K562 (cell line): Measurements from ENCODE around the gene PRKAR1B. TPM values are rescaled to one million over a fixed set of nuclear protein-coding genes. Genes with fewer than 3 reads are reported as not detected.

Source experiments
- ATAC-seq: fragments of 200-7000 bp; cut with Tn5 transposase; 3 replicates; pipeline ENCODE4 v1.9.1; 2020; ENCODE audit warnings: moderate library complexity
- BruUV-seq: library from RNA; stranded (reverse); fragments of 400-500 nt; replicated peaks from 2 replicates; lab custom pipeline; 2021; lab: Mats Ljungman, UMichigan
- CTCF ChIA-PET: fragments of 300-600 bp; formaldehyde crosslinking; extraction: SDS; loops from one replicate; lab custom pipeline; 2021; ENCODE audit warnings: low intra/inter-chr PET ratio; lab: Yijun Ruan, JAX
- POLR2A ChIA-PET: fragments of 300-600, 350-650 bp; sonication (Branson Sonifier 250); formaldehyde crosslinking; extraction: SDS; loops from one replicate; lab custom pipeline; 2021; ENCODE audit warnings: antibody characterized with exemption, inconsistent platforms; lab: Yijun Ruan, JAX
- DNase-seq, 4 experiments: peaks; one replicate each; pipeline versions ENCODE4 v3.0.0 to v3.0.0-alpha.2; 2011 to 2018; ENCODE audit warnings: low spot score in 3 of 4, mixed read lengths in 3 of 4; ENCODE audit errors: extremely low read depth in 1 of 4
- FAIRE-seq: peaks from 2 replicates; lab custom pipeline; 2011; peaks lifted over from hg19 to GRCh38; lab: Jason Lieb, UNC
- H2AFZ ChIP-seq: 2 replicates; pipeline ENCODE4 v1.6.0; 2011; ENCODE audit warnings: low read depth, low read length, control low read depth, inconsistent platforms
- H3K27ac ChIP-seq: fragments of 200-600 bp; 3 replicates; pipeline ENCODE4 v1.8.0; 2011; ENCODE audit warnings: low read depth, mild to moderate bottlenecking, control low read depth, inconsistent platforms, low read length, moderate library complexity, mixed read lengths; ENCODE audit errors: extremely low read depth
- H3K27me3 ChIP-seq, 2 experiments: fragments of 300-600 bp in 1 of 2; 2 replicates in 1 of 2; 3 replicates in 1 of 2; pipeline versions ENCODE4 v1.6.0 to v1.8.0; 2011; ENCODE audit warnings: inconsistent platforms in 2 of 2, low read length in 2 of 2, mild to moderate bottlenecking in 1 of 2, mixed read lengths in 1 of 2, moderate library complexity in 1 of 2; ENCODE audit not compliant: control insufficient read depth in 2 of 2, insufficient read depth in 2 of 2
- H3K36me3 ChIP-seq: fragments of 300-600 bp; 3 replicates; pipeline ENCODE4 v1.8.0; 2011; ENCODE audit warnings: mild to moderate bottlenecking, low read length, inconsistent platforms; ENCODE audit not compliant: control insufficient read depth, insufficient read depth
- H3K4me1 ChIP-seq, 2 experiments: fragments of 200-600 bp in 1 of 2; replicated peaks in 1 of 2; 2 replicates in 1 of 2; 3 replicates in 1 of 2; pipeline versions ENCODE4 v1.5.1 to v1.8.0; 2011; ENCODE audit warnings: inconsistent platforms in 2 of 2, low read length in 2 of 2, mild to moderate bottlenecking in 1 of 2, mixed read lengths in 1 of 2, moderate library complexity in 1 of 2; ENCODE audit not compliant: control insufficient read depth in 2 of 2, insufficient read depth in 2 of 2
- H3K4me2 ChIP-seq: 2 replicates; pipeline ENCODE4 v1.6.1; 2011; ENCODE audit warnings: low read length, control low read depth, inconsistent platforms, mixed read lengths; ENCODE audit not compliant: insufficient read depth
- H3K4me3 ChIP-seq: fragments of 200-600 bp; sonication (generic), shearing (Covaris generic); 2 replicates; pipeline ENCODE4 v1.5.1; 2016; ENCODE audit warnings: control low read depth, inconsistent platforms
- H3K79me2 ChIP-seq: fragments of 200-600 bp; 3 replicates; pipeline ENCODE4 v1.8.0; 2011; ENCODE audit warnings: low read length, inconsistent platforms; ENCODE audit not compliant: control insufficient read depth, insufficient read depth
- H3K9ac ChIP-seq, 2 experiments: 2 replicates each; pipeline versions ENCODE4 v1.6.0 to v1.6.1; 2011; ENCODE audit warnings: low read depth in 2 of 2, low read length in 2 of 2, control low read depth in 1 of 2, inconsistent platforms in 1 of 2, mild to moderate bottlenecking in 1 of 2, mixed read lengths in 1 of 2; ENCODE audit not compliant: insufficient read depth in 1 of 2
- H3K9me1 ChIP-seq: one replicate; pipeline ENCODE4 v1.6.0; 2011; ENCODE audit warnings: inconsistent platforms, mild to moderate bottlenecking, low read length, moderate library complexity; ENCODE audit not compliant: control insufficient read depth, insufficient read depth
- H3K9me3 ChIP-seq: replicated peaks from 2 replicates; pipeline ENCODE4 v1.5.1; 2011; ENCODE audit warnings: low read depth, low read length, inconsistent platforms; ENCODE audit not compliant: control insufficient read depth, insufficient read depth
- H4K20me1 ChIP-seq: replicated peaks from 2 replicates; pipeline ENCODE4 v1.6.1; 2011; ENCODE audit warnings: low read length, inconsistent platforms, mixed read lengths; ENCODE audit not compliant: control insufficient read depth, insufficient read depth
- BRCA1 ChIP-seq, 2 experiments: fragments of 450-650 bp in 1 of 2; sonication (generic) in 1 of 2; formaldehyde crosslinking in 1 of 2; IDR thresholded peaks; 2 replicates each; pipeline versions ENCODE4 v1.5.0 to v1.6.1; 2017 to 2020; ENCODE audit warnings: mild to moderate bottlenecking in 1 of 2, missing genetic modification reagents in 1 of 2
- CHD4 ChIP-seq: fragments of 200-600 bp; sonication (generic); IDR thresholded peaks from 3 replicates; pipeline ENCODE4 v1.6.1; 2012; ENCODE audit warnings: low read depth, mild to moderate bottlenecking, mixed read lengths, low read length, inconsistent platforms; ENCODE audit not compliant: insufficient read depth, insufficient replicate concordance, poor library complexity, severe bottlenecking
- HMGN3 ChIP-seq: IDR thresholded peaks from 2 replicates; pipeline ENCODE4 v1.6.1; 2011; ENCODE audit warnings: borderline replicate concordance, low read depth, mild to moderate bottlenecking, mixed read lengths, low read length; ENCODE audit not compliant: insufficient read length; ENCODE audit errors: extremely low read depth
- TAF15 ChIP-seq: fragments of 200-400 bp; formaldehyde crosslinking; IDR thresholded peaks from 2 replicates; pipeline ENCODE4 v1.6.1; 2017; ENCODE audit warnings: mild to moderate bottlenecking, low read depth, low read length, moderate library complexity
- TCF7 ChIP-seq: sonication (generic); IDR thresholded peaks from 2 replicates; pipeline ENCODE4 v1.6.1; 2016; ENCODE audit warnings: antibody characterized with exemption, borderline replicate concordance
- TSHZ1 ChIP-seq: fragments of 250-450 bp; sonication (Bioruptor Pico); IDR thresholded peaks from 2 replicates; pipeline ENCODE4 v1.4.0; 2020; ENCODE audit warnings: mild to moderate bottlenecking, moderate library complexity
- ZNF174 ChIP-seq: fragments of 250-450 bp; sonication (Bioruptor Pico); IDR thresholded peaks from 2 replicates; pipeline ENCODE4 v1.4.0; 2020; ENCODE audit warnings: mild to moderate bottlenecking
- ZNF316 ChIP-seq: fragments of 450-650 bp; IDR thresholded peaks from 2 replicates; pipeline ENCODE4 v1.6.1; 2016
- ZNF384 ChIP-seq: IDR thresholded peaks from 2 replicates; pipeline ENCODE4 v1.6.1; 2012; ENCODE audit warnings: low read depth, low read length, improper control_type of control experiment
- ZNF592 ChIP-seq: fragments of 450-650 bp; IDR thresholded peaks from 2 replicates; pipeline ENCODE4 v1.6.1; 2017; ENCODE audit warnings: antibody characterized with exemption, mild to moderate bottlenecking
- WGBS: fragments of 100-300 bp; shearing (Covaris generic); methylation state at CpG from one replicate; pipeline ENCODE4 v1.1.6; 2016; ENCODE audit warnings: low coverage, mixed read lengths; ENCODE audit not compliant: insufficient coverage; ENCODE audit errors: missing lambda C conversion rate; 5-methylcytosine and 5-hydroxymethylcytosine counted together
- in situ Hi-C: fragments of 300-500 bp; cut with MboI; formaldehyde crosslinking; loops from 4 replicates; pipeline ENCODE4 v1.15.0; 2018; ENCODE audit warnings: inconsistent platforms, mixed read lengths
- intact Hi-C: fragments of 100-400 bp; cut with micrococcal nuclease; formaldehyde crosslinking; loops from 2 replicates; pipeline ENCODE4 v1.14.2; 2022
- polyA plus RNA-seq, 8 experiments: library from polyadenylated mRNA; depleted of rRNA in 4 of 8; stranded (reverse) in 5 of 8; unstranded in 3 of 8; fragments of >200 nt; fragmentation: Nextera tagmentation in 2 of 8; fragmentation: Illumina TruSeq in 1 of 8; extraction: Ambion mirVana in 2 of 8; extraction: Trizol in 1 of 8; gene quantifications; 2 replicates each; pipeline versions ENCODE4 v1.2.1 to v1.2.3, GENCODE V29; 2011 to 2014; ENCODE audit warnings: inconsistent platforms in 1 of 8, missing spikeins in 1 of 8
- total RNA-seq, 7 experiments: library from RNA; depleted of rRNA in 6 of 7; stranded (reverse); fragments of >200 nt in 6 of 7; fragmentation: Illumina TruSeq in 2 of 7; extraction: Trizol in 2 of 7; gene quantifications; 2 replicates each; pipeline versions ENCODE4 v1.2.1 to v1.2.3, GENCODE V29; 2011 to 2021; ENCODE audit warnings: low replicate concordance in 1 of 7
- TF ChIP-seq, protein P1 (sequence below), 3 experiments: IDR thresholded peaks in 2 of 3; conservative IDR thresholded peaks in 1 of 3; 2 replicates each; pipeline ENCODE4 v1.5.1; 2011 to 2012; ENCODE audit warnings: low read length in 3 of 3, mild to moderate bottlenecking in 3 of 3, control low read depth in 2 of 3, improper control_type of control experiment in 1 of 3, inconsistent platforms in 1 of 3, low read depth in 1 of 3, mixed read lengths in 1 of 3, moderate library complexity in 1 of 3; ENCODE audit not compliant: insufficient read depth in 2 of 3
- TF ChIP-seq, protein P2 (sequence below): sonication (generic); formaldehyde crosslinking; IDR thresholded peaks from 2 replicates; pipeline ENCODE4 v1.9.0; 2022; ENCODE audit warnings: mild to moderate bottlenecking, missing genetic modification reagents

Gene PRKAR1B
- total and polyA plus RNA-seq, 9 of the 15 experiments (the other 6 are each of a cell fraction or from before 2014, with no cell fraction given), result 0.99 to 30.5 (median 12.7) TPM

GRCh38 chr7:578386-578785 lies 148.7 kb downstream of the PRKAR1B start:
- Histone ChIP-seq H3K9me3 (no peaks in the 10 kb centered on the region), H3K9ac (no peak overlapping the region), H3K79me2 (no peaks in the 10 kb centered on the region), H3K36me3 (peaks cover 25% of the 10 kb centered on the region; the same call in 2 of the 3 replicates), H3K4me3 (no peak overlapping the region), H3K27me3 (no peaks in the 10 kb centered on the region), H3K4me1 (peaks cover 0 to 20% of the 10 kb centered on the region in 2 experiments; a peak in 1 of 5 replicates), H2AFZ (no peak overlapping the region), H3K4me2 (no peak overlapping the region), H3K27ac (no peak overlapping the region), H3K9me1 (peaks cover 4% of the 10 kb centered on the region), H4K20me1 (no peaks in the 10 kb centered on the region)
- DNase-seq (no peak), ATAC-seq (no peak), FAIRE-seq (no peak)
- BruUV-seq, result no TSS peak
- POLR2A ChIA-PET, result no interaction called here
- intact Hi-C loops (no loop called here), in situ Hi-C loops (no loop called here)
- CTCF ChIA-PET, result no interaction called here
- WGBS, result 97% methylated on average over 15 of the region's 16 CpGs
- TF ChIP-seq HMGN3, result no peak
- TF ChIP-seq CHD4, result no peak
- no peak for TF ChIP-seq TCF7
- TF ChIP-seq ZNF592, result no peak
- TF ChIP-seq ZNF316, result no peak
- TF ChIP-seq, protein P1, sequence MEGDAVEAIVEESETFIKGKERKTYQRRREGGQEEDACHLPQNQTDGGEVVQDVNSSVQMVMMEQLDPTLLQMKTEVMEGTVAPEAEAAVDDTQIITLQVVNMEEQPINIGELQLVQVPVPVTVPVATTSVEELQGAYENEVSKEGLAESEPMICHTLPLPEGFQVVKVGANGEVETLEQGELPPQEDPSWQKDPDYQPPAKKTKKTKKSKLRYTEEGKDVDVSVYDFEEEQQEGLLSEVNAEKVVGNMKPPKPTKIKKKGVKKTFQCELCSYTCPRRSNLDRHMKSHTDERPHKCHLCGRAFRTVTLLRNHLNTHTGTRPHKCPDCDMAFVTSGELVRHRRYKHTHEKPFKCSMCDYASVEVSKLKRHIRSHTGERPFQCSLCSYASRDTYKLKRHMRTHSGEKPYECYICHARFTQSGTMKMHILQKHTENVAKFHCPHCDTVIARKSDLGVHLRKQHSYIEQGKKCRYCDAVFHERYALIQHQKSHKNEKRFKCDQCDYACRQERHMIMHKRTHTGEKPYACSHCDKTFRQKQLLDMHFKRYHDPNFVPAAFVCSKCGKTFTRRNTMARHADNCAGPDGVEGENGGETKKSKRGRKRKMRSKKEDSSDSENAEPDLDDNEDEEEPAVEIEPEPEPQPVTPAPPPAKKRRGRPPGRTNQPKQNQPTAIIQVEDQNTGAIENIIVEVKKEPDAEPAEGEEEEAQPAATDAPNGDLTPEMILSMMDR (IDR thresholded peaks at IDR 0.05 in 2 of 3, conservative IDR thresholded peaks at IDR 0.05 in 1 of 3; ENCODE audit: insufficient read depth in 2 of 3, low read depth in 1 of 3, low read length in 3 of 3), result no peak
- TF ChIP-seq BRCA1 (IDR thresholded peaks at IDR 0.05), result no peak
- no peak for TF ChIP-seq BRCA1 (CRISPR knock-in tag; IDR thresholded peaks at IDR 0.05)
- TF ChIP-seq, protein P2, sequence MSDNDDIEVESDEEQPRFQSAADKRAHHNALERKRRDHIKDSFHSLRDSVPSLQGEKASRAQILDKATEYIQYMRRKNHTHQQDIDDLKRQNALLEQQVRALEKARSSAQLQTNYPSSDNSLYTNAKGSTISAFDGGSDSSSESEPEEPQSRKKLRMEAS (CRISPR knock-in tag), result no peak
- no peak for TF ChIP-seq TAF15
- TF ChIP-seq ZNF174, result no peak
- TF ChIP-seq ZNF384, result no peak
- no peak for TF ChIP-seq TSHZ1
